Mucosa of descending colon (tissue), 3 donors: Measurements from ENCODE around the gene PNPLA7. TPM values are rescaled to one million over a fixed set of nuclear protein-coding genes. Genes with fewer than 3 reads are reported as not detected.
"Not testable (repeated sequence)": the region's sequence is repeated elsewhere in the genome, so short reads cannot be mapped to it uniquely, and the experiment has no call there.

Experiments used
- ATAC-seq: fragments of 200-7000 bp; cut with Tn5 transposase; one replicate; pipeline ENCODE4 v1.9.1; 2020; ENCODE audit warnings: mild to moderate bottlenecking, moderate library complexity
- DNase-seq, 3 donors: peaks; one replicate each; pipeline ENCODE4 v3.0.0-alpha.2; 2020
- H3K36me3 ChIP-seq: fragments of 200-600 bp; one replicate; pipeline ENCODE4 v1.8.0; 2021; ENCODE audit warnings: low read depth, mild to moderate bottlenecking
- H3K4me1 ChIP-seq: fragments of 200-600 bp; one replicate; pipeline ENCODE4 v1.8.0; 2021; ENCODE audit warnings: low read depth, mild to moderate bottlenecking
- H3K4me3 ChIP-seq: fragments of 200-600 bp; one replicate; pipeline ENCODE4 v1.8.0; 2021; ENCODE audit warnings: mild to moderate bottlenecking
- H3K9me3 ChIP-seq: fragments of 200-600 bp; one replicate; pipeline ENCODE4 v1.8.0; 2021; ENCODE audit warnings: mild to moderate bottlenecking
- CTCF ChIP-seq: fragments of 200-600 bp; IDR thresholded peaks from one replicate; pipeline ENCODE4 v1.8.0; 2022; ENCODE audit warnings: antibody characterized with exemption, mild to moderate bottlenecking
- intact Hi-C, 2 donors: fragments of 100-400 bp; cut with DNase I in 1 of 2; cut with micrococcal nuclease in 1 of 2; formaldehyde crosslinking; loops; one replicate each; pipeline versions ENCODE4 v1.11.0 to v1.11.1; 2022; cut with DNase I, micrococcal nuclease
- long read RNA-seq, 2 donors: library from polyadenylated mRNA; unstranded; transcript quantifications; one replicate each; pipeline ENCODE4 v2.0.0, GENCODE V29; 2019 to 2021
- total RNA-seq, 3 donors: library from RNA; stranded (reverse); fragmentation: NEBNext Ultra II Directional in 2 of 3; extraction: Animal tissue kit (Norgen Biotek cat#: 25700) in 2 of 3; gene quantifications; one replicate each; pipeline versions ENCODE4 v1.2.1 to v1.2.4, GENCODE V29; 2021 to 2023
- donor health status: DM: no; HTN: no; CAD: no; lungs with moderate emphysema.
- donor health status: DM: no; HTN: no; CAD: no.
- donor health status: DM: no; HTN: yes; CAD: no.

PNPLA7 gene
- 10 to 100 TPM; 16.7 to 27.4 (median 17.2) TPM for total RNA-seq
- long read RNA-seq, donor 1, full-length matches to known transcripts = 1 of 16 reads
- long read RNA-seq, donor 1, partial matches to known transcripts = 10 of 16 reads
- long read RNA-seq, donor 1, other reads (novel, unspliced or antisense) = 5 of 16 reads
- long read RNA-seq, donor 2, partial matches to known transcripts = 1 of 3 reads
- long read RNA-seq, donor 2, other reads (novel, unspliced or antisense) = 2 of 3 reads

- H3K9me3 ChIP-seq = peaks cover 3% of the 10 kb centered on the region
- H3K36me3 ChIP-seq = no peaks in the 10 kb centered on the region
- TF ChIP-seq CTCF = no peak
- ATAC-seq (peak; percentile 83), DNase-seq (peak; percentile 92 to 94 (median 93))
- peak within 1 kb of the TSS; percentile 38 for H3K4me3 ChIP-seq
- intact Hi-C loops = no loop called here
- H3K4me1 ChIP-seq = peaks cover 13% of the 10 kb centered on the region
Measured at GRCh38 chr9:137550231-137550621, at the start of gene PNPLA7. Gene PNPLA7, minus strand, starts transcription at chr9:137550402. Its CDS starts 205 bp downstream, at chr9:137550197.

GRCh38 chr9:137598943-137599342, 48.7 kb upstream of the PNPLA7 start:
- Histone ChIP-seq H3K4me1 (no peaks in the 10 kb centered on the region), H3K4me3 (no peak overlapping the region), H3K9me3 (no peaks in the 10 kb centered on the region), H3K36me3 (no peaks in the 10 kb centered on the region)
- ATAC-seq = no peak
- intact Hi-C loops = no loop called here
- TF ChIP-seq CTCF = no peak
- DNase-seq = no peak

GRCh38 chr9:137596577-137596976, 46.4 kb upstream of the PNPLA7 start:
- not testable (repeated sequence) for H3K36me3 ChIP-seq

GRCh38 chr9:137593176-137593575, 43.0 kb upstream of the PNPLA7 start:
- DNase-seq (no peak), ATAC-seq (no peak)
- no peaks in the 10 kb centered on the region for H3K9me3 ChIP-seq
- TF ChIP-seq CTCF = no peak
- H3K36me3 ChIP-seq = no peaks in the 10 kb centered on the region
- intact Hi-C loops = no loop called here
- no peak overlapping the region for H3K4me3 ChIP-seq
- H3K4me1 ChIP-seq = peaks cover 15% of the 10 kb centered on the region

More at GRCh38 chr9:137596577-137596976, 46.4 kb upstream of the PNPLA7 start:
- intact Hi-C loops, H3K9me3 ChIP-seq, H3K4me3 ChIP-seq, H3K4me1 ChIP-seq, ATAC-seq, DNase-seq: not testable (repeated sequence)

- ATAC-seq = no peak
- TF ChIP-seq CTCF = no peak
- DNase-seq = no peak
- Histone ChIP-seq H3K9me3 (no peaks in the 10 kb centered on the region), H3K4me3 (no peak overlapping the region), H3K36me3 (no peaks in the 10 kb centered on the region), H3K4me1 (peaks cover 15% of the 10 kb centered on the region)
- intact Hi-C loops = no loop called here
Measured at GRCh38 chr9:137592767-137593166, 42.6 kb upstream of the PNPLA7 start.

GRCh38 chr9:137590469-137591383, 40.5 kb upstream of the PNPLA7 start, which contains the start of gene ZMYND19:
Gene ZMYND19, minus strand, starts transcription at chr9:137590512. Its CDS starts 249 bp downstream, at chr9:137590263.
- ATAC-seq (peak; percentile 99), DNase-seq (peak; percentile 90 to 95 (median 92))
- intact Hi-C loops = no loop called here
- H3K36me3 ChIP-seq = no peaks in the 10 kb centered on the region
- TF ChIP-seq CTCF = no peak
- H3K4me3 ChIP-seq = peak within 1 kb of the TSS; percentile 54
- H3K9me3 ChIP-seq = no peaks in the 10 kb centered on the region
- peaks cover 15% of the 10 kb centered on the region for H3K4me1 ChIP-seq
